Caco-2 (cell line): Measurements from ENCODE around the gene TBCCD1. TPM values are rescaled to one million over a fixed set of nuclear protein-coding genes. Genes with fewer than 3 reads are reported as not detected.

Experiments used
- BruUV-seq: library from RNA; stranded (reverse); fragments of 400-500 nt; replicated peaks from 2 replicates; lab custom pipeline; 2021; lab: Mats Ljungman, UMichigan
- CTCF ChIA-PET: fragments of 300-600 bp; sonication (Branson Sonifier 250); formaldehyde crosslinking; loops from one replicate; lab custom pipeline; 2022; ENCODE audit warnings: antibody characterized with exemption; lab: Charles Lee
- POLR2A ChIA-PET: fragments of 300-600 bp; sonication (Branson Sonifier 250); formaldehyde crosslinking; loops from one replicate; lab custom pipeline; 2022; ENCODE audit warnings: antibody characterized with exemption; lab: Charles Lee
- DNase-seq, 2 experiments: peaks; one replicate each; pipeline versions ENCODE4 v3.0.0 to v3.0.0-alpha.2; 2020 to 2022
- H3K27me3 ChIP-seq: replicated peaks from 2 replicates; pipeline ENCODE4 v1.6.0; 2011; ENCODE audit warnings: low read length; ENCODE audit not compliant: control insufficient read depth, insufficient read depth
- H3K36me3 ChIP-seq: 2 replicates; pipeline ENCODE4 v1.5.1; 2011; ENCODE audit warnings: low read length; ENCODE audit not compliant: control insufficient read depth, insufficient read depth
- H3K4me1 ChIP-seq: fragments of 250-450 bp; sonication (Bioruptor Pico); 2 replicates; pipeline ENCODE4 v1.5.1; 2020; ENCODE audit warnings: mild to moderate bottlenecking
- H3K4me3 ChIP-seq: 2 replicates; pipeline ENCODE4 v1.5.1; 2011; ENCODE audit warnings: low read depth, mild to moderate bottlenecking, control low read depth, low read length
- H3K9me3 ChIP-seq: fragments of 250-450 bp; sonication (Bioruptor Pico); 2 replicates; pipeline ENCODE4 v1.5.1; 2020; ENCODE audit warnings: mild to moderate bottlenecking, moderate library complexity
- H3K27ac Mint-ChIP-seq: one replicate; pipeline ENCODE4 v1.8.0; 2022; ENCODE audit warnings: mixed read lengths; ENCODE audit not compliant: unreplicated experiment
- H3K27me3 Mint-ChIP-seq: one replicate; pipeline ENCODE4 v1.8.0; 2022; ENCODE audit warnings: mixed read lengths; ENCODE audit not compliant: insufficient read depth, unreplicated experiment
- H3K36me3 Mint-ChIP-seq: one replicate; pipeline ENCODE4 v1.8.0; 2022; ENCODE audit warnings: mild to moderate bottlenecking, mixed read lengths; ENCODE audit not compliant: insufficient read depth, unreplicated experiment
- H3K4me1 Mint-ChIP-seq: one replicate; pipeline ENCODE4 v1.8.0; 2022; ENCODE audit warnings: low read depth, mixed read lengths; ENCODE audit not compliant: unreplicated experiment
- H3K4me3 Mint-ChIP-seq: one replicate; pipeline ENCODE4 v1.8.0; 2022; ENCODE audit warnings: mild to moderate bottlenecking, moderate library complexity, mixed read lengths; ENCODE audit not compliant: unreplicated experiment
- H3K9me3 Mint-ChIP-seq: one replicate; pipeline ENCODE4 v1.8.0; 2022; ENCODE audit warnings: mixed read lengths; ENCODE audit not compliant: unreplicated experiment
- CTCF ChIP-seq, 2 experiments: fragments of 200-600 bp in 1 of 2; IDR thresholded peaks; 1 replicate in 1 of 2; 2 replicates in 1 of 2; pipeline versions ENCODE4 v1.5.1 to v1.8.0; 2011 to 2022; ENCODE audit warnings: antibody characterized with exemption in 1 of 2, control low read depth in 1 of 2, inconsistent platforms in 1 of 2, low read depth in 1 of 2, low read length in 1 of 2, mild to moderate bottlenecking in 1 of 2, moderate library complexity in 1 of 2; ENCODE audit not compliant: insufficient read depth in 1 of 2, severe bottlenecking in 1 of 2, unreplicated experiment in 1 of 2
- intact Hi-C: fragments of 100-400 bp; cut with micrococcal nuclease; formaldehyde crosslinking; loops from one replicate; pipeline ENCODE4 v1.10.0; 2022; ENCODE audit not compliant: unreplicated experiment
- total RNA-seq: library from RNA; stranded (reverse); gene quantifications from 2 replicates; pipeline ENCODE4 v1.2.3, GENCODE V29; 2022

TBCCD1 gene
- total RNA-seq, 1 experiment from 2014 or later = 14.7 TPM

GRCh38 chr3:186540835-186541226 lies 26.3 kb downstream of the TBCCD1 start:
- CTCF ChIA-PET = interaction anchor here (0.5 to 2.2 kb wide), 16 partner anchors 11 to 902 kb away, joined by 3 to 24 read pairs (median 4); partner anchors contain the start of gene DNAJB11
- POLR2A ChIA-PET = no interaction called here
- BruUV-seq = no TSS peak

GRCh38 chr3:186540221-186540834 lies 26.8 kb downstream of the TBCCD1 start:
- H3K36me3 Mint-ChIP-seq = no peaks in the 10 kb centered on the region
- no peaks in the 10 kb centered on the region for H3K9me3 ChIP-seq
- no peaks in the 10 kb centered on the region for H3K9me3 Mint-ChIP-seq
- H3K27me3 Mint-ChIP-seq = no peaks in the 10 kb centered on the region
- H3K27ac Mint-ChIP-seq = no peak overlapping the region
- H3K4me1 ChIP-seq = no peaks in the 10 kb centered on the region
- H3K4me3 ChIP-seq = no peak overlapping the region
- H3K4me1 Mint-ChIP-seq = peaks cover 9% of the 10 kb centered on the region
- H3K27me3 ChIP-seq = no peaks in the 10 kb centered on the region
- no peaks in the 10 kb centered on the region for H3K36me3 ChIP-seq
- ChIA-PET CTCF (interaction anchor here (0.5 to 2.2 kb wide), 20 partner anchors 11 to 902 kb away, joined by 3 to 24 read pairs (median 3); partner anchors contain the start of gene DNAJB11), POLR2A (no interaction called here)
- intact Hi-C loops = loop anchor here (1.0 to 10.0 kb wide), 4 partner anchors 263 to 557 kb away; no protein-coding TSS in a partner anchor
- TF ChIP-seq CTCF (IDR thresholded peaks at IDR 0.05; ENCODE audit: insufficient read depth in 1 of 2, low read depth in 1 of 2, low read length in 1 of 2, severe bottlenecking in 1 of 2, unreplicated experiment in 1 of 2) = peak; percentile 67
- DNase-seq = peak; percentile 66 to 76
- H3K4me3 Mint-ChIP-seq = no peak overlapping the region
- BruUV-seq = no TSS peak

More at GRCh38 chr3:186540835-186541226, 26.3 kb downstream of the TBCCD1 start:
- no peak for DNase-seq
- no peaks in the 10 kb centered on the region for H3K9me3 Mint-ChIP-seq
- Histone ChIP-seq H3K27me3 (no peaks in the 10 kb centered on the region), H3K4me1 (no peaks in the 10 kb centered on the region), H3K36me3 (no peaks in the 10 kb centered on the region), H3K9me3 (no peaks in the 10 kb centered on the region), H3K4me3 (no peak overlapping the region)
- H3K27ac Mint-ChIP-seq = no peak overlapping the region
- H3K4me1 Mint-ChIP-seq = peaks cover 9% of the 10 kb centered on the region
- no peaks in the 10 kb centered on the region for H3K27me3 Mint-ChIP-seq
- no peak for TF ChIP-seq CTCF (IDR thresholded peaks at IDR 0.05; ENCODE audit: insufficient read depth in 1 of 2, low read depth in 1 of 2, low read length in 1 of 2, severe bottlenecking in 1 of 2, unreplicated experiment in 1 of 2)
- H3K4me3 Mint-ChIP-seq = no peak overlapping the region
- H3K36me3 Mint-ChIP-seq = no peaks in the 10 kb centered on the region
- intact Hi-C loops = loop anchor here (1.0 to 10.0 kb wide), 4 partner anchors 264 to 558 kb away; no protein-coding TSS in a partner anchor

GRCh38 chr3:186538779-186539178 lies 28.4 kb downstream of the TBCCD1 start:
- DNase-seq = no peak
- intact Hi-C loops = no loop called here
- no peaks in the 10 kb centered on the region for H3K9me3 ChIP-seq
- Mint-ChIP-seq H3K4me3 (no peak overlapping the region), H3K9me3 (no peaks in the 10 kb centered on the region), H3K27me3 (no peaks in the 10 kb centered on the region), H3K27ac (no peak overlapping the region), H3K36me3 (no peaks in the 10 kb centered on the region), H3K4me1 (peaks cover 9% of the 10 kb centered on the region)
- H3K36me3 ChIP-seq = no peaks in the 10 kb centered on the region
- BruUV-seq = no TSS peak
- H3K27me3 ChIP-seq = no peaks in the 10 kb centered on the region
- no peaks in the 10 kb centered on the region for H3K4me1 ChIP-seq
- POLR2A ChIA-PET = interaction anchor here (0.5 kb wide), 1 partner anchor 31 kb away, joined by 4 read pairs; the partner anchor contains the start of gene DNAJB11
- TF ChIP-seq CTCF (IDR thresholded peaks at IDR 0.05; ENCODE audit: insufficient read depth in 1 of 2, low read depth in 1 of 2, low read length in 1 of 2, severe bottlenecking in 1 of 2, unreplicated experiment in 1 of 2) = no peak
- CTCF ChIA-PET = interaction anchor here (0.6 to 2.1 kb wide), 2 partner anchors 32 to 279 kb away, joined by 3 to 24 read pairs; partner anchors contain the start of gene DNAJB11
- no peak overlapping the region for H3K4me3 ChIP-seq
